GM23338 (cell line): ENCODE measurements around the gene MROH7. TPM values are rescaled to one million over a fixed set of nuclear protein-coding genes. Genes with fewer than 3 reads are reported as not detected.

Source experiments
- ATAC-seq: fragments of 200-7000 bp; cut with Tn5 transposase; 3 replicates; pipeline ENCODE4 v1.9.1; 2020
- DNase-seq: peaks from one replicate; pipeline ENCODE4 v3.0.0-alpha.2; 2015; ENCODE audit warnings: low spot score
- H2AFZ ChIP-seq: fragments of 200-600 bp; sonication (generic); 2 replicates; pipeline ENCODE4 v1.8.0; 2016; ENCODE audit warnings: antibody characterized with exemption, mild to moderate bottlenecking, moderate library complexity
- H3F3A ChIP-seq: fragments of 200-600 bp; sonication (generic); replicated peaks from 2 replicates; pipeline ENCODE4 v1.8.0; 2017; ENCODE audit warnings: antibody characterized with exemption, mixed run types, low read depth
- H3K27ac ChIP-seq: fragments of 200-600 bp; sonication (generic); 2 replicates; pipeline ENCODE4 v1.6.1; 2016; ENCODE audit warnings: low read depth
- H3K27me3 ChIP-seq: fragments of 200-600 bp; sonication (generic); 2 replicates; pipeline ENCODE4 v1.8.0; 2016; ENCODE audit warnings: mild to moderate bottlenecking, mixed run types, moderate library complexity; ENCODE audit not compliant: insufficient read depth
- H3K36me3 ChIP-seq: fragments of 200-600 bp; sonication (generic); 2 replicates; pipeline ENCODE4 v1.8.0; 2016; ENCODE audit warnings: mild to moderate bottlenecking; ENCODE audit not compliant: insufficient read depth
- H3K4me1 ChIP-seq: fragments of 200-600 bp; sonication (generic); 2 replicates; pipeline ENCODE4 v1.8.0; 2016; ENCODE audit warnings: mild to moderate bottlenecking, moderate library complexity; ENCODE audit not compliant: insufficient read depth
- H3K4me2 ChIP-seq: fragments of 200-600 bp; sonication (generic); 2 replicates; pipeline ENCODE4 v1.7.1; 2017; ENCODE audit warnings: mixed run types
- H3K4me3 ChIP-seq: fragments of 200-600 bp; sonication (generic); 2 replicates; pipeline ENCODE4 v1.6.1; 2016; ENCODE audit warnings: mixed run types
- H3K79me2 ChIP-seq: fragments of 200-600 bp; sonication (generic); replicated peaks from 2 replicates; pipeline ENCODE4 v1.8.0; 2017; ENCODE audit warnings: mild to moderate bottlenecking; ENCODE audit not compliant: insufficient read depth
- H3K9me2 ChIP-seq: fragments of 200-600 bp; sonication (generic); 2 replicates; pipeline ENCODE4 v1.8.0; 2017; ENCODE audit not compliant: insufficient read depth
- H4K20me1 ChIP-seq: fragments of 200-600 bp; sonication (generic); replicated peaks from 2 replicates; pipeline ENCODE4 v1.8.0; 2017; ENCODE audit warnings: mild to moderate bottlenecking; ENCODE audit not compliant: insufficient read depth
- H3K27ac Mint-ChIP-seq: 2 replicates; pipeline ENCODE4 v1.8.0; 2020; ENCODE audit warnings: inconsistent platforms, mild to moderate bottlenecking, moderate library complexity, mixed read lengths
- H3K27me3 Mint-ChIP-seq: 3 replicates; pipeline ENCODE4 v1.8.0; 2022; ENCODE audit warnings: low read depth, mild to moderate bottlenecking, moderate library complexity, mixed read lengths, inconsistent platforms; ENCODE audit not compliant: insufficient read depth, poor library complexity
- H3K36me3 Mint-ChIP-seq: 3 replicates; pipeline ENCODE4 v1.8.0; 2021; ENCODE audit warnings: low read depth, mild to moderate bottlenecking, inconsistent platforms, moderate library complexity, mixed read lengths
- H3K4me1 Mint-ChIP-seq: 3 replicates; pipeline ENCODE4 v1.8.0; 2020; ENCODE audit warnings: mild to moderate bottlenecking, inconsistent platforms, mixed read lengths
- H3K4me3 Mint-ChIP-seq: 3 replicates; pipeline ENCODE4 v1.8.0; 2021; ENCODE audit warnings: moderate library complexity, mild to moderate bottlenecking, inconsistent platforms, mixed read lengths
- H3K9me3 Mint-ChIP-seq: 3 replicates; pipeline ENCODE4 v1.8.0; 2020; ENCODE audit warnings: moderate library complexity, mild to moderate bottlenecking, inconsistent platforms, mixed read lengths
- ETS1 ChIP-seq: IDR thresholded peaks from 2 replicates; pipeline ENCODE4 v1.6.1; 2016; ENCODE audit warnings: antibody characterized with exemption
- EZH2phosphoT487 ChIP-seq: fragments of 200-600 bp; sonication (generic); IDR thresholded peaks from one replicate; pipeline ENCODE4 v1.8.1; 2018; ENCODE audit warnings: antibody characterized with exemption; ENCODE audit not compliant: unreplicated experiment
- NANOG ChIP-seq: IDR thresholded peaks from 2 replicates; pipeline ENCODE4 v1.6.1; 2016; ENCODE audit warnings: antibody characterized with exemption, borderline replicate concordance
- REST ChIP-seq: IDR thresholded peaks from one replicate; pipeline ENCODE4 v1.6.1; 2018; ENCODE audit warnings: antibody characterized with exemption; ENCODE audit not compliant: unreplicated experiment
- STAT1 ChIP-seq: IDR thresholded peaks from one replicate; pipeline ENCODE4 v1.6.1; 2016; ENCODE audit warnings: antibody characterized with exemption; ENCODE audit not compliant: unreplicated experiment
- ZNF331 ChIP-seq: fragments of 250-450 bp; sonication (Bioruptor Pico); IDR thresholded peaks from 2 replicates; pipeline ENCODE4 v1.5.0; 2020; ENCODE audit warnings: low read depth, mild to moderate bottlenecking, moderate library complexity
- polyA plus RNA-seq: library from polyadenylated mRNA; unstranded; fragments of >200 nt; fragmentation: Nextera tagmentation; extraction: Ambion mirVana; gene quantifications from 2 replicates; pipeline ENCODE4 v1.2.1, GENCODE V29; 2016
- total RNA-seq: library from RNA; depleted of rRNA; stranded (reverse); fragments of >200 nt; shearing (Covaris generic); gene quantifications from 2 replicates; pipeline ENCODE4 v1.2.3, GENCODE V29; 2014
- TF ChIP-seq, protein P1 (sequence below): fragments of 250-450 bp; sonication (Bioruptor Pico); IDR thresholded peaks from 2 replicates; pipeline ENCODE4 v1.5.0; 2020; ENCODE audit warnings: mild to moderate bottlenecking, moderate library complexity

The MROH7 gene
- total and polyA plus RNA-seq, 2 experiments from 2014 or later: 0.17 TPM; not detected in 1

DNA sequence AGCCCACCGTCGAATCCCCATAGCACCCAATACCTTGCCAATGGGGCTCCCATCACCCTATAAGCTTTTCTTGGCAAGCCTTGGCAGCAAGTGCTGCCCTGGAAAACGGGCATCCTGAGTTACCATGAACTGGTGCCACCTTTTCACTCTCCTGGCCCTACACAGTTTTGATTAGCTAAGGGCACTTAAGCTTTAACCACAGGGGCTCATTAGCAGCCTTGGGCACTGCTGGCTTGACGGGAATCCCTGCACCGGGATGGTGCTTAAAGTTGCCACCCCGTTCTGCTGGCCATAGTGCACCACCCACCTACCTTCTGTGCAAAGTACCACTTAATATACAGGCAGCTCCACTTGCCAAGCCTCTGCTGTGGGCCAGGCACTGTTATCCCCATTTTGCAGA lies 109.0 kb downstream of the MROH7 start (continued):
- TF ChIP-seq, protein P1, sequence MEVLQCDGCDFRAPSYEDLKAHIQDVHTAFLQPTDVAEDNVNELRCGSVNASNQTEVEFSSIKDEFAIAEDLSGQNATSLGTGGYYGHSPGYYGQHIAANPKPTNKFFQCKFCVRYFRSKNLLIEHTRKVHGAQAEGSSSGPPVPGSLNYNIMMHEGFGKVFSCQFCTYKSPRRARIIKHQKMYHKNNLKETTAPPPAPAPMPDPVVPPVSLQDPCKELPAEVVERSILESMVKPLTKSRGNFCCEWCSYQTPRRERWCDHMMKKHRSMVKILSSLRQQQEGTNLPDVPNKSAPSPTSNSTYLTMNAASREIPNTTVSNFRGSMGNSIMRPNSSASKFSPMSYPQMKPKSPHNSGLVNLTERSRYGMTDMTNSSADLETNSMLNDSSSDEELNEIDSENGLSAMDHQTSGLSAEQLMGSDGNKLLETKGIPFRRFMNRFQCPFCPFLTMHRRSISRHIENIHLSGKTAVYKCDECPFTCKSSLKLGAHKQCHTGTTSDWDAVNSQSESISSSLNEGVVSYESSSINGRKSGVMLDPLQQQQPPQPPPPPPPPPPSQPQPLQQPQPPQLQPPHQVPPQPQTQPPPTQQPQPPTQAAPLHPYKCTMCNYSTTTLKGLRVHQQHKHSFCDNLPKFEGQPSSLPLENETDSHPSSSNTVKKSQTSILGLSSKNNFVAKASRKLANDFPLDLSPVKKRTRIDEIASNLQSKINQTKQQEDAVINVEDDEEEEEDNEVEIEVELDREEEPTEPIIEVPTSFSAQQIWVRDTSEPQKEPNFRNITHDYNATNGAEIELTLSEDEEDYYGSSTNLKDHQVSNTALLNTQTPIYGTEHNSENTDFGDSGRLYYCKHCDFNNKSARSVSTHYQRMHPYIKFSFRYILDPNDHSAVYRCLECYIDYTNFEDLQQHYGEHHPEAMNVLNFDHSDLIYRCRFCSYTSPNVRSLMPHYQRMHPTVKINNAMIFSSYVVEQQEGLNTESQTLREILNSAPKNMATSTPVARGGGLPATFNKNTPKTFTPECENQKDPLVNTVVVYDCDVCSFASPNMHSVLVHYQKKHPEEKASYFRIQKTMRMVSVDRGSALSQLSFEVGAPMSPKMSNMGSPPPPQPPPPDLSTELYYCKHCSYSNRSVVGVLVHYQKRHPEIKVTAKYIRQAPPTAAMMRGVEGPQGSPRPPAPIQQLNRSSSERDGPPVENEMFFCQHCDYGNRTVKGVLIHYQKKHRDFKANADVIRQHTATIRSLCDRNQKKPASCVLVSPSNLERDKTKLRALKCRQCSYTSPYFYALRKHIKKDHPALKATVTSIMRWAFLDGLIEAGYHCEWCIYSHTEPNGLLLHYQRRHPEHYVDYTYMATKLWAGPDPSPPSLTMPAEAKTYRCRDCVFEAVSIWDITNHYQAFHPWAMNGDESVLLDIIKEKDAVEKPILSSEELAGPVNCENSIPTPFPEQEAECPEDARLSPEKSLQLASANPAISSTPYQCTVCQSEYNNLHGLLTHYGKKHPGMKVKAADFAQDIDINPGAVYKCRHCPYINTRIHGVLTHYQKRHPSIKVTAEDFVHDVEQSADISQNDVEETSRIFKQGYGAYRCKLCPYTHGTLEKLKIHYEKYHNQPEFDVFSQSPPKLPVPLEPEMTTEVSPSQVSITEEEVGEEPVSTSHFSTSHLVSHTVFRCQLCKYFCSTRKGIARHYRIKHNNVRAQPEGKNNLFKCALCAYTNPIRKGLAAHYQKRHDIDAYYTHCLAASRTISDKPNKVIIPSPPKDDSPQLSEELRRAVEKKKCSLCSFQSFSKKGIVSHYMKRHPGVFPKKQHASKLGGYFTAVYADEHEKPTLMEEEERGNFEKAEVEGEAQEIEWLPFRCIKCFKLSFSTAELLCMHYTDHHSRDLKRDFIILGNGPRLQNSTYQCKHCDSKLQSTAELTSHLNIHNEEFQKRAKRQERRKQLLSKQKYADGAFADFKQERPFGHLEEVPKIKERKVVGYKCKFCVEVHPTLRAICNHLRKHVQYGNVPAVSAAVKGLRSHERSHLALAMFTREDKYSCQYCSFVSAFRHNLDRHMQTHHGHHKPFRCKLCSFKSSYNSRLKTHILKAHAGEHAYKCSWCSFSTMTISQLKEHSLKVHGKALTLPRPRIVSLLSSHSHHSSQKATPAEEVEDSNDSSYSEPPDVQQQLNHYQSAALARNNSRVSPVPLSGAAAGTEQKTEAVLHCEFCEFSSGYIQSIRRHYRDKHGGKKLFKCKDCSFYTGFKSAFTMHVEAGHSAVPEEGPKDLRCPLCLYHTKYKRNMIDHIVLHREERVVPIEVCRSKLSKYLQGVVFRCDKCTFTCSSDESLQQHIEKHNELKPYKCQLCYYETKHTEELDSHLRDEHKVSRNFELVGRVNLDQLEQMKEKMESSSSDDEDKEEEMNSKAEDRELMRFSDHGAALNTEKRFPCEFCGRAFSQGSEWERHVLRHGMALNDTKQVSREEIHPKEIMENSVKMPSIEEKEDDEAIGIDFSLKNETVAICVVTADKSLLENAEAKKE (CRISPR knock-in tag): no peak
- TF ChIP-seq REST (no peak), EZH2phosphoT487 (no peak), STAT1 (no peak)

- Histone ChIP-seq H2AFZ (no peak overlapping the region), H3K27me3 (no peaks in the 10 kb centered on the region), H3K4me3 (no peak overlapping the region), H3K27ac (no peak overlapping the region), H3K4me1 (peaks cover 16% of the 10 kb centered on the region; the same call in 1 of the 2 replicates), H3K9me2 (no peaks in the 10 kb centered on the region), H3K79me2 (no peaks in the 10 kb centered on the region), H4K20me1 (no peaks in the 10 kb centered on the region), H3F3A (no peaks in the 10 kb centered on the region), H3K36me3 (no peaks in the 10 kb centered on the region), H3K4me2 (peak overlapping the region; percentile 56; the same call in 1 of the 2 replicates)
- H3K4me1 Mint-ChIP-seq: peaks cover 15% of the 10 kb centered on the region
- DNase-seq: no peak
- no peak for ATAC-seq
- H3K4me3 Mint-ChIP-seq: no peak overlapping the region
- TF ChIP-seq ZNF331 (CRISPR knock-in tag): no peak
- TF ChIP-seq EZH2phosphoT487: no peak
- TF ChIP-seq ETS1: no peak
- no peak for TF ChIP-seq NANOG
- peaks cover 10% of the 10 kb centered on the region for H3K27me3 Mint-ChIP-seq
- no peaks in the 10 kb centered on the region for H3K9me3 Mint-ChIP-seq
- no peaks in the 10 kb centered on the region for H3K36me3 Mint-ChIP-seq
- no peak overlapping the region for H3K27ac Mint-ChIP-seq
Observed at GRCh38 chr1:54751426-54751825, 109.8 kb downstream of the MROH7 start.
